Endothelial cell (in vitro differentiated cells): ENCODE data around the gene EZH1. TPM values are rescaled to one million over a fixed set of nuclear protein-coding genes. Genes with fewer than 3 reads are reported as not detected.

Experiments used
- DNase-seq: peaks from one replicate; pipeline ENCODE4 v3.0.0; 2021; ENCODE audit warnings: low spot score
- H3K27ac Mint-ChIP-seq: one replicate; pipeline ENCODE4 v1.8.0; 2021; ENCODE audit warnings: mixed read lengths, inconsistent platforms; ENCODE audit not compliant: unreplicated experiment
- H3K27me3 Mint-ChIP-seq: one replicate; pipeline ENCODE4 v1.8.0; 2021; ENCODE audit warnings: mild to moderate bottlenecking, moderate library complexity, mixed read lengths, inconsistent platforms; ENCODE audit not compliant: unreplicated experiment
- H3K36me3 Mint-ChIP-seq: one replicate; pipeline ENCODE4 v1.8.0; 2021; ENCODE audit warnings: mild to moderate bottlenecking, low read depth, mixed read lengths, inconsistent platforms; ENCODE audit not compliant: unreplicated experiment
- H3K4me1 Mint-ChIP-seq: one replicate; pipeline ENCODE4 v1.8.0; 2021; ENCODE audit warnings: mild to moderate bottlenecking, mixed read lengths, inconsistent platforms; ENCODE audit not compliant: unreplicated experiment
- H3K4me3 Mint-ChIP-seq: one replicate; pipeline ENCODE4 v1.8.0; 2021; ENCODE audit warnings: mild to moderate bottlenecking, mixed read lengths, inconsistent platforms; ENCODE audit not compliant: unreplicated experiment
- H3K9me3 Mint-ChIP-seq: one replicate; pipeline ENCODE4 v1.8.0; 2021; ENCODE audit warnings: mixed read lengths, inconsistent platforms; ENCODE audit not compliant: unreplicated experiment
- CTCF ChIP-seq: fragments of 200-600 bp; sonication (generic); IDR thresholded peaks from one replicate; pipeline ENCODE4 v1.5.0; 2021; ENCODE audit warnings: antibody characterized with exemption; ENCODE audit not compliant: unreplicated experiment
- total RNA-seq: library from RNA; stranded (reverse); fragmentation: NEBNext Ultra II Directional; extraction: Animal tissue kit (Norgen Biotek cat#: 25700); gene quantifications from one replicate; pipeline ENCODE4 v1.2.1, GENCODE V29; 2021; ENCODE audit not compliant: unreplicated experiment

Gene EZH1
- total RNA-seq, 1 donor from 2014 or later, result 31.7 TPM

- Mint-ChIP-seq H3K9me3 (no peaks in the 10 kb centered on the region), H3K4me1 (peaks cover 52% of the 10 kb centered on the region), H3K27me3 (peaks cover 14% of the 10 kb centered on the region), H3K27ac (peak overlapping the region; percentile 100), H3K4me3 (peak overlapping the region; percentile 91), H3K36me3 (peaks cover 10% of the 10 kb centered on the region)
- no peak for TF ChIP-seq CTCF
- DNase-seq, result no peak
These were observed 16.8 kb upstream of the EZH1 start for GRCh38 chr17:42761638-42762037.

DNA sequence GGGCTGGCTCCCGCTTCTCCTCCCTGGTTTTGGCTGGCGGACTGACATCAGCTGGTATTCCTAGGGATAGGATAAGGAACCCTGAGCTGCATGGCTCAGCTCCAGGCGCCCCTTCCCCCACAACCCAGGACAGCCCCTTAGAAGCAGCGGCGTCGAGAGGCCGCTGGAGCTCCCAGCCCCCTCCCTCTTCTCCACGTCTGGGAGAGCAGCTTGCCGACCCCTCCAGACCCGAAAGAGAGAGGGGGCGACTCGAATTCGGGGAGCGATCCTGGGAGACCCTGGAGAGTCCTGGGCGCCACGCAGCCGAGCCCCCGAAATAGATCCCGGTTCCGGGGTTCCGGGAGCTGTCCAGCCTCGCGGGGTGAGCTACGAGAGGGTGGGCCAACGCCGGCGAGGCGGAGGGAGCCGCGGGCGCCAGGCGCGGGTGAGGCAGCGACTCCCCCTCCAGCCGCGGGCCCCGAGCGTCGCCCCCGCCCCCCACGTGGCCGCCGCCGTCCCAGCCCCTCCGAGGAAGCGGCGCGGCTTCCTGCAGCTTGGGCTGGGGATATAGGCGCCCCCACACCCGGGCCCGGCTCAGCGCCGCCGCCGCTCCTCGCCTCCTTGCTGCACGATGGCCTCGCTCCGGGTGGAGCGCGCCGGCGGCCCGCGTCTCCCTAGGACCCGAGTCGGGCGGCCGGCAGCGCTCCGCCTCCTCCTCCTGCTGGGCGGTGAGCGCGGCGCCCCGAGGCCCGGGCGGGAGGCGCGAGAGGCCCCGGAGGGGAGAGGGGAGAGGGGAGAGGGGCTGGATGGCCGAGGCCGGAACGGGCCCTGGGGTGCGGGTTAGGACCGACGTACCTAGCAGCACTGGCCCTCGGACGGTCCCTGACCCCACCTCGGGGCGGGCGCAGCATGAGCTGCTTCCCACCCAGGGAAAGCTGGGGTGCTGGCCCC lies 16.1 kb upstream of the EZH1 start, which contains the start of gene RAMP2:
RAMP2 (plus strand) TSS at position 576 of the 930 bp plus-strand sequence; CDS start at position 611, 35 bp downstream.
- H3K27me3 Mint-ChIP-seq, result peaks cover 13% of the 10 kb centered on the region

GRCh38 chr17:42759982-42760651 lies 15.3 kb upstream of the EZH1 start:
- Mint-ChIP-seq H3K4me1 (peaks cover 55% of the 10 kb centered on the region), H3K27ac (peak overlapping the region; percentile 93), H3K36me3 (peaks cover 17% of the 10 kb centered on the region), H3K27me3 (peaks cover 13% of the 10 kb centered on the region), H3K9me3 (no peaks in the 10 kb centered on the region), H3K4me3 (peak overlapping the region; percentile 88)
- DNase-seq, result no peak
- TF ChIP-seq CTCF, result no peak

More for the DNA sequence above, 16.1 kb upstream of the EZH1 start, which contains the start of gene RAMP2:
- Mint-ChIP-seq H3K36me3 (peaks cover 15% of the 10 kb centered on the region), H3K4me3 (peak within 1 kb of the TSS; percentile 91), H3K27ac (peak within 1 kb of the TSS; percentile 100), H3K9me3 (no peaks in the 10 kb centered on the region), H3K4me1 (peaks cover 57% of the 10 kb centered on the region)
- DNase-seq, result peak; percentile 65
- peak; percentile 17 for TF ChIP-seq CTCF

DNA sequence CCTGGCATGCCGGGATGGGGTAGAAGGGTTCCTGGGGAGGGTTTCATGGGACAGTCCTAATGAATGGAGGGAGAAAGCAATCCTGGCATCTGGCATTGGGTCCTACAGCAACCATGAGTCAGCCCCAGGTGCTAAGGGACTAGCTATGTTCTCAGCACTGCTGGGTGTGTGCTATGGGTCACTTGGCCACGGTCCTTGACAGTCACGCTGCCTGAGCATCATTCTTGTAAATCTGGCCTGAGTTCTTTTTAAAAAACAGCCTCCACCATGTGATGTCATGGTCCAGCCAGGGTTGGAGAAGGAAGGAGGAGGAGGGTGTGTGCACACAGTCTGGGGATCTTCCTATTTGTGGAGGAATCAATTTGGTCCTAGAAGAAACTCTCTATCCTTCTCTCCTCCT lies 9.9 kb upstream of the EZH1 start:
- Mint-ChIP-seq H3K4me1 (peaks cover 59% of the 10 kb centered on the region), H3K27ac (no peak overlapping the region), H3K9me3 (no peaks in the 10 kb centered on the region), H3K4me3 (peak overlapping the region; percentile 19), H3K36me3 (peaks cover 15% of the 10 kb centered on the region), H3K27me3 (no peaks in the 10 kb centered on the region)
- no peak for DNase-seq
- TF ChIP-seq CTCF, result no peak
